NCI-H748 (cell line): ENCODE results near the gene PHLDB2.

Experiments used
- DNase-seq: peaks from one replicate; lab custom pipeline; 2025; ENCODE audit not compliant: unreplicated experiment; lab: John Stamatoyannopoulos, UW

The PHLDB2 gene

GRCh38 chr3:112013784-112014143 is 154.7 kb downstream of the PHLDB2 start:
- DNase-seq = no peak

DNA sequence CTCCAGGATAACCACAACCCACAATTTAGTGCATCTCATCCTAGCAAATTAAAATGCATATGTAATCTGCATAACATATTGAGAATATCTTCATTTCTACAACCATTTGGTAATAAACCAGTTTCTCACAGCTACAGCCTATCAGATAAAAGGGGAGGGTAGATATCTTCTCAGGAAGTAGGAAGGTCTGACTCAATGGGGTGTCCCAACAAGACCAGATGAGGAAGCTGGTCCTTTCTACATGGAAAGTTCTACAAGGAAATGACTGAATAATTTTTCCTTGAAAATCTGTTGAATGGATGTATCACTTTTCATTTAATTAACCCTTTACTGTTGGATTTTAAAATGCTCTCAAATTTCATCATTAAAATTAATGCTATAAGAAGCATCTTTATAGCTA is 158.0 kb downstream of the PHLDB2 start:
- no peak for DNase-seq

GRCh38 chr3:112018712-112019111 is 159.6 kb downstream of the PHLDB2 start:
- no peak for DNase-seq

GRCh38 chr3:112019716-112020115 is 160.7 kb downstream of the PHLDB2 start:
- DNase-seq = no peak

DNA sequence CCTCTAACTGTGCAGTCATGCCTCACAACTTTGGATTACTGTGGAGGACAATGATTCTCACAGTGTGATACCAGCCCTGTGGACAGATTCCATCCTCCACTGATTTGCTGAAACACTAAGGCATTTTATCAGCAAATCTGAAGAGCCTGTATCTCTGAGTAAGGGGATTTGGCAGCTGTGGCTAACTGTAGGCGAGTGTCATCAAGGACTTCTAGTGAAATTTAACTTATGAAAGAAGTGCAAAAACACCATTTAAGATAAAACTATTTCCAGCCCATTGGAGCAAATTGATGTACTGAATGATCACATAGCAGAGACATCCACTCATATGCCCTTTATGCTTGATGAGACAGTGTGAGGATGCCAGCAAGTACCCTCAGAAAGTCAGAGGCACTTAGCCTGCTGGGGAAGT is 161.6 kb downstream of the PHLDB2 start:
- DNase-seq = no peak
